ENCODE measurements around the gene LSM3. TPM values are rescaled to one million over a fixed set of nuclear protein-coding genes. Genes with fewer than 3 reads are reported as not detected.
A peak's percentile ranks its signal among the peaks of the same experiment; 100 is the strongest.

LSM3 gene
- total RNA-seq (2022) (10.2 and 12.9 TPM in 2 replicates), Bru-seq, nascent RNA (percentile 82 among the genes with signal in this experiment), BruChase-seq, experiment 1, labeled RNA remaining after a 6-hour chase (percentile 81 among the genes with signal in this experiment), BruChase-seq, experiment 2, labeled RNA remaining after a 2-hour chase (percentile 71 among the genes with signal in this experiment)
- long read RNA-seq, transcript LSM3-201 (4 exons, 3,815 nt), result major isoform, 106 of 107 reads
- long read RNA-seq, partial matches to known transcripts, result 1 of 107 reads
- long read RNA-seq, other reads (novel, unspliced or antisense), result 0 of 107 reads

DNA sequence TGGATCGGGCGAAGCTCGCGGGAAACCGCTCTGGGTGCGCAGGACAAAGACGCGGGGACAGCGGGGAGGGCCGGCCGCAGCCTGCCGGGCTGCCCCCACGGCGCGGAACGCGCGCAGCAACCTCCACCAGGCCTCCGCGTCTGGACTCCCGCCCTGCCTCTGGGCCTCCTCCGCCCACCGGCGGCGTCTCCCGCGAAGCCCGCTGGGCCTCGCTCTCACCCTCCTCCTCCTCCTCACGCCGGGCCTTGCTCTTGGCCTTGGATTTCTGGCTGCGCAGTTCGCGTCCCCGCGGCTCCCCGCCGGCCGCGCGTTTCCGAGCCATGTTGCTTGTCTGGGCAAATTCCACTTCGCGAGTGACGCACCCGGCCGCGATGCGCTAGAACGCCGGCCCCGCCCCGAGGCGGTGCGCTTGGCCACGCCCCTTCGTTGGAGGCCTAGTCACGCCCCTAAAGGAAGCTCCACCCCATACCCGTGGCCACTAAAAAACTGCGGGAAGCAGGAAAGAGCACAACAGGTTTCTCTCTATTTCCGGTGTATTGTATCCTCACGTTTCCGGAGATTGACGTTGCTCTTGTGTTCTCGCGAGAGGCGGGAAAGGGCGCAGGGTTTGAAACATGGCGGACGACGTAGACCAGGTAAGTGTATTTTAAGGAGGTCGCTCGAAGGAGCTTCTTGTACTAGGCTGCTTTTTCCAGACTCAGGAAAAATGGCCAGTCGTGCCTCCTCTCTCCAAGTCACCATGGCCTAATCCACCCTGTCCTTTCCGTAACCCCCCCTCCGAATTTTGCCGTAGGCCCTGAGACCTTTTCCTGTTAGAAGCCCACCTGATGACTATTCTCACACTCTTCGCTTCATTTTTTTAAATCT lies at the start of gene LSM3, which contains the start of gene XPC:
Gene LSM3, plus strand, starts transcription at position 571 of the 867 bp plus-strand sequence. Its CDS starts 44 bp downstream, at position 615.
Gene XPC, minus strand, starts transcription at position 355 of the 867 bp plus-strand sequence. Its CDS starts 33 bp downstream, at position 322.
- POLR2A ChIA-PET, result interaction anchor here (0.5 to 7.5 kb wide), 43 partner anchors 8 to 1337 kb away, joined by 3 to 150 read pairs (median 5); partner anchors contain the start of genes CAPN7, CCDC174, CHCHD4 and NR2C2
- BruUV-seq (replicated peaks), result no TSS peak
- Mint-ChIP-seq H3K9me3 (ENCODE audit: unreplicated experiment) (no peaks in the 10 kb centered on the region), H3K27me3 (ENCODE audit: insufficient read depth, unreplicated experiment) (no peaks in the 10 kb centered on the region), H3K36me3 (ENCODE audit: insufficient read depth, unreplicated experiment) (peaks cover 47% of the 10 kb centered on the region), H3K27ac (ENCODE audit: low read depth, unreplicated experiment) (peak within 1 kb of the TSS; percentile 100), H3K4me3 (ENCODE audit: unreplicated experiment) (peak within 1 kb of the TSS; percentile 85), H3K4me1 (ENCODE audit: insufficient read depth, unreplicated experiment) (peaks cover 41% of the 10 kb centered on the region)
- CTCF ChIA-PET, result interaction anchor here (0.7 to 1.7 kb wide), 11 partner anchors 11 to 743 kb away, joined by 3 to 10 read pairs (median 4); partner anchors contain the start of genes CHCHD4 and TMEM43
- intact Hi-C loops (cut with micrococcal nuclease), result loop anchor here (1.0 to 5.0 kb wide), 3 partner anchors 36 to 282 kb away; partner anchors contain the start of gene TMEM43
- TF ChIP-seq, protein P1, sequence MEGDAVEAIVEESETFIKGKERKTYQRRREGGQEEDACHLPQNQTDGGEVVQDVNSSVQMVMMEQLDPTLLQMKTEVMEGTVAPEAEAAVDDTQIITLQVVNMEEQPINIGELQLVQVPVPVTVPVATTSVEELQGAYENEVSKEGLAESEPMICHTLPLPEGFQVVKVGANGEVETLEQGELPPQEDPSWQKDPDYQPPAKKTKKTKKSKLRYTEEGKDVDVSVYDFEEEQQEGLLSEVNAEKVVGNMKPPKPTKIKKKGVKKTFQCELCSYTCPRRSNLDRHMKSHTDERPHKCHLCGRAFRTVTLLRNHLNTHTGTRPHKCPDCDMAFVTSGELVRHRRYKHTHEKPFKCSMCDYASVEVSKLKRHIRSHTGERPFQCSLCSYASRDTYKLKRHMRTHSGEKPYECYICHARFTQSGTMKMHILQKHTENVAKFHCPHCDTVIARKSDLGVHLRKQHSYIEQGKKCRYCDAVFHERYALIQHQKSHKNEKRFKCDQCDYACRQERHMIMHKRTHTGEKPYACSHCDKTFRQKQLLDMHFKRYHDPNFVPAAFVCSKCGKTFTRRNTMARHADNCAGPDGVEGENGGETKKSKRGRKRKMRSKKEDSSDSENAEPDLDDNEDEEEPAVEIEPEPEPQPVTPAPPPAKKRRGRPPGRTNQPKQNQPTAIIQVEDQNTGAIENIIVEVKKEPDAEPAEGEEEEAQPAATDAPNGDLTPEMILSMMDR (IDR thresholded peaks at IDR 0.05; ENCODE audit: unreplicated experiment), result no peak
- peak; percentile 99 for DNase-seq (ENCODE audit: unreplicated experiment)

GRCh38 chr3:14129296-14129695 lies 49.3 kb upstream of the LSM3 start:
- CTCF ChIA-PET, result interaction anchor here (0.6 kb wide), 1 partner anchor 527 kb away, joined by 3 read pairs; no protein-coding TSS in a partner anchor
- Mint-ChIP-seq H3K27me3 (ENCODE audit: insufficient read depth, unreplicated experiment) (no peaks in the 10 kb centered on the region), H3K9me3 (ENCODE audit: unreplicated experiment) (no peaks in the 10 kb centered on the region), H3K36me3 (ENCODE audit: insufficient read depth, unreplicated experiment) (peaks cover 85% of the 10 kb centered on the region), H3K4me1 (ENCODE audit: insufficient read depth, unreplicated experiment) (peaks cover 22% of the 10 kb centered on the region), H3K27ac (ENCODE audit: low read depth, unreplicated experiment) (peak overlapping the region; percentile 46), H3K4me3 (ENCODE audit: unreplicated experiment) (no peak overlapping the region)
- BruUV-seq (replicated peaks), result no TSS peak
- intact Hi-C loops (cut with micrococcal nuclease), result no loop called here
- POLR2A ChIA-PET, result interaction anchor here (0.7 to 9.1 kb wide), 5 partner anchors 13 to 1156 kb away, joined by 3 to 294 read pairs (median 3); no protein-coding TSS in a partner anchor
- DNase-seq (ENCODE audit: unreplicated experiment), result no peak
- TF ChIP-seq, protein P1 (IDR thresholded peaks at IDR 0.05; ENCODE audit: unreplicated experiment), result no peak

DNA sequence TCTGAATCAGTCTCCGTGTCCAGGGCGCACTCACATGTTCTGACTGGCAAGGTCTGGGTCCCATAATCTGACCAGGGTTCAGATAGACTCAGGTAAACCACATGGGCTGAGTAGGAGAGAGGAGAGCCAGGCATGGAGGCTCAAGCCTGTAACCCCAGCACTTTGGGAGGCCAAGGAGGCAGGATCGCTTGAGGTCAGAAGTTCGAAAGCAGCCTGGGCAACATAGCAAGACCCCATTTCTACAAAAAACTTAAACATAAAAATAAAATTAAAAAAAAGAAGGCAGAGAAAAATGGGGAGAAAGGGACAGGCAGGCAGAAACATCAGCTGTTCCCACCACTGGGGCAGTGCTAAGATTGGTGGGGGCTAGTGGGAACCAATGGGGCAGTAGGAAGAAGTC lies 48.4 kb upstream of the LSM3 start:
- no TSS peak for BruUV-seq (replicated peaks)
- TF ChIP-seq, protein P1 (IDR thresholded peaks at IDR 0.05; ENCODE audit: unreplicated experiment), result no peak
- intact Hi-C loops (cut with micrococcal nuclease), result no loop called here
- Mint-ChIP-seq H3K4me1 (ENCODE audit: insufficient read depth, unreplicated experiment) (peaks cover 27% of the 10 kb centered on the region), H3K27ac (ENCODE audit: low read depth, unreplicated experiment) (no peak overlapping the region), H3K4me3 (ENCODE audit: unreplicated experiment) (peak overlapping the region; percentile 18), H3K36me3 (ENCODE audit: insufficient read depth, unreplicated experiment) (peaks cover 88% of the 10 kb centered on the region), H3K9me3 (ENCODE audit: unreplicated experiment) (no peaks in the 10 kb centered on the region), H3K27me3 (ENCODE audit: insufficient read depth, unreplicated experiment) (no peaks in the 10 kb centered on the region)
- CTCF ChIA-PET, result interaction anchor here (1.0 kb wide), 1 partner anchor 11 kb away, joined by 4 read pairs; no protein-coding TSS in a partner anchor
- no peak for DNase-seq (ENCODE audit: unreplicated experiment)
- POLR2A ChIA-PET, result no interaction called here

Measured in MCF 10A (cell line).